DMS153 treated with DMSO at 0.1 percent for 48 hours (cell line): Measurements from ENCODE around the gene PCGF3.
"Not testable (repeated sequence)": the region's sequence is repeated elsewhere in the genome, so short reads cannot be mapped to it uniquely, and the experiment has no call there.

Experiments
- DNase-seq: peaks from one replicate; lab custom pipeline; 2025; ENCODE audit not compliant: unreplicated experiment; lab: John Stamatoyannopoulos, UW

Gene PCGF3

DNA sequence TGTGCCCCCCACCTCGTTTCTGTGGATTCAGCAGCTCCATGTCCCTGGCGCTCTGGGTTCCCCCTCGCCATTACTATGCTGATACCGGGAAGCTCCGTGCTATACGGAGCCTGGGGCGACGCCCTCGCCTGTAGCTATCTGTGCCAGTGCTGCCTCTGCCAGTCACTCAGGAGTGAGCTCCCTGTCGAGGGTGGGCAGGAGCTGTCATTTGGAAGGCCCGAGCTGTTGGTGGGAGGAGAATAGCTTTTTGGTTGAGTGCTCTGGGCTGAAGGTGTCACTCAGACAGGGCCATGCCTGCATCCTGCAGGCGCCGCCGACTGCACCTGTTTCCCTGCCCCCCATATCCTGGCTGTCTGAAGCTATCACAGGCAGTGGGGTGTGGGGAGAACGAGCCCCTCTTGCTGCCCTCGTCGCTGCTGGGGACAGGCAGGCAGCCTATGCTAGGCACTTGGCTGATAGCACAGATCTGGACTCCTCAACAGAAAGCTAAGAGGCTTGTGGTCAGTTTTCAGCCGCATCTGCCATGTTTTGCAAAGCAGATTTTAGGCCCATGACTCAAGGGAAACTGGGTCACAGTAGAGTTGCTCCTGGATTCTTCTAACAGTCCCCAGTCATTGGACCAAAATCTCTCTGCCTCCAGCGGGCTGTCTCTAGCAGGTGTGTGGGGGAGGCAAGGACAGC lies 88.4 kb downstream of the PCGF3 start:
- no peak for DNase-seq

DNA sequence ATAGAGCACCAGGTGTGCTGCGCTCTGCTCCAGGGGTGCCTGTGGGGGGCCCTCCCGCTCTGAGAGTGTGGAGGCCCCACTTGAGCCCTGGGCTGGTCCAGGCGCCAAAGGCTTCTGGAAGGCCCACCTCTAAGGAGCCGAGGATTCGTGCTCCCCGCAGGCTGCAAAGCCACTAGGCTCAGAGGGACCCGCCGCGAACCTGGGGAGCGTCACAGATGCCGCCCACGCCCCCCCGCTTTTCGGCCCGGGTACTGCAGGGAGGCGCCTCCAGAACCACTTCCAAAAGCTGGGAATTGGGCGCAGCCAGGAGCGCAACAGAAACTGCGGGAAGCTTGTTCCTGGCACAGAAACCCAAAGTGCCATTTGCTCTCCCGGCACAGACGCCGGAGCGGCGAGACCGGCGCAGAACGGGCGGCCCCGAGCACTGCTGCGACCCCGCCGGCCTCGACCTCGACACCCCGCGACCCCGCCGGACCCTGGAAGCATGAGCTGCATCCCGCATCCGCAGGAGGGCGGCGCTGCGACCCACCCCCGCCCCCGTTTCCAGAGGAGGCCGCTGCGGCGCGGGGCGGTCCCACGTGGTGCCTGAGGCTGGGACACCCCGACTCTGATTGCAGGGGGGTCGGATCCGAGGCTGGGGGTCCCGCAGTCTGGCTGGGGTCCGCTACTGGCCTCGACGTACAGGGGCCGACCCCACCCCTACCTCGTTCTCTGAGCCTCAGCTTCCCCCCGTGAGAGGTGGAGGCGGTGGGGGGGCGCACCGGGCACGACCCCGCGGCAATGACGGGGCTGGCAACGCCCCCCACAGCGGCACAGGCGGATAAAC lies 89.5 kb downstream of the PCGF3 start:
- no peak for DNase-seq

DNA sequence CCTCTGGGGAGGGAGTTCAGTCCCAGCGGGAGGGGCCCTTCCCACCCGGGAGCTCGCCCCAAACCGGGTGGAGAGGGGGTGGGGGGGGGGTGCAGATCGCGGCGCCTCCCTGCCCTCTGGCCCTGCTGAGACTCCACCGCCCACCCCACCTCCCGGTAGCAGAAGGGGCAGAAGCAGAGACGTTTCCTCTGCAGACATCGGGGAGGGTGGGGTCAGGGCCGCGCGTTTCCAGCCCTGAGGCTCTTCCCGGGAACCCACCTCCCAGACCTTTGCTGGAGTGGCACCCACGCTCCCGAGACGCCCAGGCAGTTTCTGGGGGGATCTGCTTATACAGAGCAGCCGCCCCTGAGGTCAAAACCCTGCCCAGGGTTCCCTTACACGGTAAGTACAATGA lies 90.1 kb downstream of the PCGF3 start:
- no peak for DNase-seq

DNA sequence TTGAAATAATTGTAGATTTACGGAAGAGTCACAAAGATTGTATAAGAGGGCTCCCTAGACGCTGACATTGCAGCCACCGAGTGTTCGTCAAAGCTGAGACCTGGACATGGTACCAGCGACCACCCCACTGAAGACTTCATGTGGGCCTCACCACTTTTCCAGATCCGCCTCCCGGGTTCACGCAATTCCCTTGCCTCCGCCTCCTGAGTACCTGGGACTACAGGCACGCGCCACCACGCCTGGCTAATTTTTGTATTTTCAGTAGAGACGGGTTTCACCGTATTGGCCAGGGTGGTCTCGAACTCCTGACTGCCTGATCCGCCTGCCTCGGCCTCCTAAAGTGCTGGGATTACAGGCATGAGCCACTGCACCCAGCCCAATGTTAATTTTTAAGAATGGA lies 90.6 kb downstream of the PCGF3 start:
- DNase-seq: no peak

DNA sequence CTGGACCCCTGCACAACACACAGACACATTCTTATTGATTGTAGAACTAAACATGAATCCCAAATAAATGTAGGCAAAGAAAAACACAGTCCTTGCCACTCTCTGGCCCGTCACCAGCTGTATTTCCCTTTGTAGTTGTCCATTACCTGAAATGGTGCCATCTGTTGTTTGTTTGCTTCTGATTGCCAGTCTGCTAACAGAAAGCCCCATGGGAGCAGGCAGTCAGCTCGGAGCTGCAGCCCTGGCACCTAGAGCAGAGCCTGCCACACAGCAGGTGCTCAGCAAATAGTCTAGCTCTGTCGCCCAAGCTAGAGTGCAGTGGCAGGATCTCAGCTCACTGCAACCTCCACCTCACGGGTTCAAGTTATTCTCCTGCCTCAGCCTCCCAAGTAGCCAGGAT lies 91.4 kb downstream of the PCGF3 start:
- no peak for DNase-seq

DNA sequence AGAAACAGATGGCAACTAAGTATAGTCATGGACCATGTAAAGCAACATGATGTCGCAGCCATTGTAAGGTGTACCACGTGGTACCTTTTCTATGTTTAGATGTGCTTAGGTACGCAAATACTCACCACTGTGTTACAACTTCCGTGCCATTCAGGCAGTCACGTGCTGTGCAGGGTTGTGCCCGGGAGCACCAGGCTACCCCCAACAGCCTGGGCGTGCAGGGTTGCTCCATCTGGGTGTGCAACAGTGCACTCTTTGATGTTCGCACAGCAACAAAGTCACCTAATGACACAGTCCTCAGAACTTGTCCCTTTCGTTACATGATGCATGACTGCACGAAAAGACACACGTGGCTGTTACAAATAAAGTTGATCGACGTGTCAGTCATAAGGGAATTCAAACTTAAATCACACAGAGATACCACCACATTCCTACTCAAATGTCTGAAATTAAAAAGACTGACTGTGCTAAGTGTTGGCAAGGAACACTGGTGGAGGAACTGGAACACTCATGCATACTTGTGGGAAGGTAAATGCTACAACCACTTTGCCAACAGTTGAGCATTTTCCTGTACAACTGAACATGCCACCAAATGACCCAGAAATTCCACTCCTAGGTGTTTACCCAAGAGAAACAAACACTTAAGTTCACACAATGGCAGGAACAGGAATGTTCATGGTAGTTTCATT lies 95.9 kb downstream of the PCGF3 start:
- DNase-seq: no peak

DNA sequence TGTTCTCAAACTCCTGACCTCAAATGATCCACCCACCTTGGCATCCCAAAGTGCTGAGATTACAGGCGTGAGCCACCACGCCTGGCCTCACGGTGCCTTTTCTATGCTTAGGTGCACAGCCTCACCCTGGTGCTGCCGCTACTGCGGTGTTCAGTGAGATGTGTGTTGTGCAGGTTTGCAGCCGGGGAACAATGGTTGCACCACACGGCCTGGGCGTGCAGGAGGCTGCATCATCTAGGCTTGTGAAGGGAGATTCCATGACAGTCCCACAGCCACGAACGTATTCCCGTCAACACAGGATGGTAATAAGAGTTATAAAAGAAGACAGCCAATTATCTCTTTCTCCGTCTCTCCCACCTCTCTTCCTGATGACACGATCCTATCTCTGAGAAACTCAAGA lies 98.3 kb downstream of the PCGF3 start:
- no peak for DNase-seq

DNA sequence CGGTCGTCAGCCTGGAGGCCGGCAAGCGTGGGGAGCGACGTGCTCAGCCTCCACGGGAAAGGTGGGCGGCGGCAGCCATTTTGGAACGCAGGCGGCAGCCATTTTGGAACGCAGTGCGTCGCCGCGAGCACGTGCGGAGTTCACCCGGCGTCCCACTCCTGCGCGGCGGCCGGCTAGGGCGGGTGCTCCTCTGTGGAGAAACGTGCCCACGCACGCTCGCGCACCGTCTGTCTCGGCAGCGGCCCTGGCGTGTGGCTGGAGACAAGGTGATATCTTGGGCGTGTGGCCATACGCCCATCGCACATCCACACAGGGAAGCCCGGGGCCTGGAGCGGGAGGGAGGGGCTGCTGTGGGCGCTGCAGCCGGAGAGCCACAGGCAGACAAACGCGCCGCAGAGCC lies 99.2 kb downstream of the PCGF3 start:
- DNase-seq: no peak

DNA sequence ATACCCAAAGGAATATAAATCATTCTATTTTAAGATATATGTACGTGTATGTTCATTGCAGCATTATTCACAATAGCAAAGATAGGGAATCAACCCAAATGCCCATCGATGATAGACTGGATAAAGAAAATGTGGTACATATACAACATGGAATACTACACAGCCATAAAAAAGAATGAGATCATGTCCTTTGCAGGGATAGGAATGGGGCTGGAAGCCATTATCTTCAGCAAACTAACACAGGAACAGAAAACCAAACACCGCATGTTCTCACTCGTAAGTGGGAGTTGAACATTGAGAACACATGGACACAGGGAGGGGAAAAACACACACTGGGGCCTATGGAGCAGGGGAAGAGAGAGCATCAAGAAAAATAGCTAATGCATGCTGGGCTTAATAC lies 101.3 kb downstream of the PCGF3 start:
- not testable (repeated sequence) for DNase-seq

DNA sequence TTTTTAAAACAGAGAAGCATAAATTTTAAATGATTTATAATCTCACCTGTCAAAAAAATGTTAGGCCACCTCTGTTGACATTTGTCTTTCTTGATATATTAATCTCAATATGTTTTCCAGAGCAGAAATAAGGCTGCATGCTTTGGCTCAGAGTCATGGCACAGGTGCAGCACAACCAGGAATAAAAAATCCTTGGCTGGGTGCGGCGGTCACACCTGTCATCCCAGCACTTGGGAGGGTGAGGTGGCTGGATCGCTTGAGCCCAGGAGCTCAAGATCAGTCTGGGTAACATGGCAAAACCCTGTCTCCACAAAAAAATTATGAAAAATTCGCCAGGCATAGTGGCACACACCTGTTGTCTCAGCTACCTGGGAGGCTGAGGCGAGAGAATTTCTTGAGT lies 102.2 kb downstream of the PCGF3 start:
- DNase-seq: no peak

DNA sequence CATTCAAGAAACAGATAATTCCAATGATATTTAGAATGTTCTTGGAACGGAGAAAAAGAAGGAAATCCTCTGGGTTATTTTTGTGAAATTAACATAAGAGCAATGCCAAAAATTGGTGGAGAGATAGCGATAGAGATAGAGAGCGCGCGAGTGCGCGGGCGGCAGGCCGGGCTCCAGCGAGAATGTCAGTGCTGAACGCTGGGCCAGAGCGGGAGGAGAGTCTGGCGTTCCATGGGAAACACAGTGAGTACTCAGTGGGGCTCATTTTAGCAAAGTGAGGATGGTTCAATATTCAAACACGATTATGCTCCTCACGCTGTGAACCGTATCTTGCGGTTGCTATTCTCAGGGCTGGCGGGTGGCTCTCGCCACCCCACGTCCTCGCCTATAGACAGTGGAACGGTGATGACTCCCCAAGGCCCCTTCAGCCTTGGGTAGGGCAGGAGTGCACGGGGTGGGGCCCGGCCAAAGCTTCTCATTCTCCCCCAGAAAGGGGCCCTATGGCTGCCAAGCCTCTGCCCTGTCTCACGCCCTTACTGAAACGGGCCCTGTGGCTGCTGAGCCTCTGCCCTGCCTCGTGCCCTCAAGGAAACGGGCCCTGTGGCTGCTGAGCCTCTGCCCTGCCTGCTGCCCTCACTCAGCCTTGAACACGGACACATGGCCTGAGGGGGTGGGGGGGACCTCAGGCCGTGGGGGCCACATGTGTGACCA lies 103.4 kb downstream of the PCGF3 start:
- DNase-seq: no peak

DNA sequence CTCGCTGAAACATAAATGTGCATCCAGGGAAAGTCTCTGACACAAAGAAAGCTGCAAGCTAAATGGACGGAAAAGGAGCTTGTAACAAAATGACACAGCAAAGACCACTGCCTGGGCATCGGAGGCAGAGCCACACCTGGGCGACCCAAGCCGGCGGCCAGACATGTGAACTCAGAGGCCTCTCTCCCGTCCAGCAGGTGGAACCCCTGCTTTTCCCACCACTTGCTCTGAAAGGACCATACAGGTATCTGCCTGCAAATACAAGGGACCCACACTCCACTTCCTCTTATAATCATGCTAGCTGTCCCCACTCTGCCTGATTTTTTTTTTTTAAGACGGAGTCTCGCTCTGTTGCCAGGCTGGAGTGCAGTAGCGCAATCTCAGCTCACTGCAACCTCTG lies 108.3 kb downstream of the PCGF3 start:
- no peak for DNase-seq

DNA sequence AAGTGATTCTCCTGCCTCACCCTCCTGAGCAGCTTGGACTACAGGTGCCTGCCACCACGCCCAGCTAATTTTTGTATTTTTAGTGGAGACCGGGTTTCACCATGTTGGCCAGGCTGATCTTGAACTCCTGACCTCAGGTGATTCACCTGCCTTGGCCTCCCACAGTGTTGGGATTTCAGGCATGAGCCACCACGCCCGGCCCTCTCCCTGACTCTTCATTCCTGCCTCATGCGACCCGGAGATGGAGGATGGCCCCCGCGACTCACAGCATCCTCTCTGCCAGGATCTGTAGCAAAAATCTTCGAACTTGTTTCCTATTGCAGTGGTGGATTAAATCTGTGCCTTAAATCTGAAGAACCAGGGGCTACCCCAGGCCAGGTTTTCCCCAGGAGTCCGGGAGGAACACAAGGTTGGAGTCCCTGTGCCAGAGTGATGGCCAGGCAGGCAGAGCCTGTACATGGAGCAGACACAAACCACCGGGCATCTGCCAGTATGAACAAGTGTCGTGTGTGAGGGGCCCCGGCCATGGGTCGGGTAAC lies 108.7 kb downstream of the PCGF3 start:
- no peak for DNase-seq

DNA sequence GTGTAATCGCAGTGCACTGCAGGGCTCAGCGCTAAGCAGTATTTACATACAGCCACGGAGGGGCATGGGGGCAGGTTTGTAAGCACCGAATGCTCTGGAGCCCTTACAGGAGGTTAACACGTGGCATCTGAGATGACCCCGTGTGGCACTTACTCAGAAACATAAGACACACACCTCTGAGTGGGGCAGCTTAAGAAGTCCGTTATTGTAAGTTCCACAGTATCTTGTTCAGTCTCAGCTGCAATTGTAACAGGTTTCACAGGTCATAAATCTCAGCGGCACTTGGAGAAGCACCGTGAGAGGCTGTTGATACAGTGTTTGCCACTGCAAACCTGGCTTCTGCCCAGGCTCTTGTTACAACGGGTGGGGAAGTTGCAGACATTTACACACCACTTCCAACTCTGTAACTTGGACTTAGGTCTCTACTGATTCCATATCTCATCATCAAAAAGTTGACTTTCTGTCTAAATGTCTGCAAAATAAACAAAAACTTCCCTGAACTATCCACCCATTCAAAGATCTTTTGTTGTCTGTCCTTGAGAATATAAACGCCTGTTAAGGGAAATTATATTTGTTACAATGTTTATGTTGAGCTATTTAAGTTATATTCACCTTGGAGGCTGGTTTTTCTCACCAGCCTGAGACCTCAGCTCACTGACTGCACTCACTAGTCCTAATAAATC lies 110.0 kb downstream of the PCGF3 start:
- DNase-seq: no peak

DNA sequence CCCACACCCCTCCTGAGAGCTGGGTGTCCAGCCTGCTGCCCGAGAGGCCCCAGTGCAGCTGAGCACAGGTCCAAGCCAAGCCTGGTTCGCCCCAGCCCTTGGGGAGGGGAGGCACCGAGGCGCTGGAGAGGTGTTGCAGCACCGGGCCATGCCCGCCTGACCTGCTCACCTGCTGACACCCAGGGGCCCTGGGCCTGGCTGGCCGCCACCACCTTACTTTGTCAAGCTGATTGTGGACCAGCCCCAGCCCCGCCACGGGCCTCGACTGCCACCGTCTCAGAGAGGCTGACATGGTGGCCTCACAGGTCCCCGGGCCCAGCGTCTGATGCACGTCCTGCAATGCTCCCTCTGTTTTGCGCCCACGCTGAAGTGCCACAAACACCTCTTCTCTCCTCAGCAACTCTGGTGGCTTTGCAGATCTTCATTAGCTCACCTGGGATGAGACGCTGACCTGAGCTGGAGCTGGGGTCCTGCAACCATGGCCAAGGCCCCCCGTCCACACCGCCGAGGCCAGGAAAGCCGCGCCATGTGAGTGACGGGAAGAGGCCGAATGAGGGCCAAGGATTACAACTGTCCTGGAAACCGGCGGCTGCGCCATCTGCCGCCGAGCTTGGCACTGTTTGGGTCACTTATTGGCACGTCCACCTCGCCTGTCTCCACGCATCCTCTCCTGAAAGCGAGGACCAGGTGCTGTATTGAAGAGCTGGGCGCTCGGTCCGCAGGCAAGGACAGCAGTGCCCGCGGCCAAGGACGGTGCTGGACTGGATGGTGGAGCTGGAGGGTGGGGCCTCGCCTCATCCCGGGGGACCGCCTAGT lies 112.7 kb downstream of the PCGF3 start:
- DNase-seq: no peak

DNA sequence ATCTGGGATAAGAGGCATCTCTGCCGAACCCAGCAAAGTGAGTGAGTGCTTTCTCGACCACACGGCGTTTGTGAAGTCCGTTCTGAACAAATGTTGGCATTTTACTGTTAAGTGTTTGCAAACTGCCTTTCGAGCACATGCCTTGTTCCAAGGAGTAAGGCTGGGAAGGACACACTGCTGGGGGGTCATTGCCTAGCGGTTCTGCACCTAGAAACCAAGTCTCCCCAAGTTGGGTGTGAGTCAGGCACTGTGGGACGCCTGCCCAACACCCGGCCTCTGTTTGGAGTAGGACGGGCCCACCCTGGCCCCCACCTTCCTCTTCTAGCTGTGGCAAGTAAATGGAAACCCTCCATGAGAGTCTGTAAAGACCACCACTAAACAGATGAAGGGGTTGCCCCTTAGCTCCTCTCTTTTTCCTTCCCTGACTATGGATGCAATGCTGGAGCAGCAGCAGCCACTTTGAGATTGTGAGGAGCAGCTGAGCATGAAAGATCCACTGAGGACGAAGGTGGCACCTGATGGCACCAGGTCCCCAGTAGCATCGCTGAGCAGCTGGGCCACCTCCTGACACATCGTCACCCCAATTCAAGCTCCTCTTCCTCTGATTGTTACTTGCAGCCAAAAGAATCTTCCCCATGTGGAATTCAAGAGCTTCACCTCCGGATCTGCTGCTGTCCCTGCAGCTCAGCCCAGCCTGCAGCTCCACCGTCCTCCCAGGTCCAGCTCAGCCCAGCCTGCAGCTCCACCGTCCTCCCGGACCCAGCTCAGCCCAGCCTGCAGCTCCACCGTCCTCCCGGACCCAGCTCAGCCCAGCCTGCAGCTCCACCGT lies 114.0 kb downstream of the PCGF3 start:
- no peak for DNase-seq
